DOHH2 (cell line): ENCODE measurements around the gene P3H2.

ENCODE experiments used
- EZH2phosphoT487 ChIP-seq: fragments of 200-600 bp; sonication (generic); IDR thresholded peaks from 2 replicates; pipeline ENCODE4 v1.6.1; 2017; ENCODE audit warnings: borderline replicate concordance, mild to moderate bottlenecking, antibody characterized with exemption, low read length, moderate library complexity, mixed read lengths
- TF ChIP-seq, protein P1 (sequence below): fragments of 200-600 bp; sonication (generic); IDR thresholded peaks from one replicate; pipeline ENCODE4 v1.5.1; 2014; ENCODE audit warnings: antibody characterized with exemption, mild to moderate bottlenecking, low read depth, low read length; ENCODE audit not compliant: poor library complexity, severe bottlenecking

GRCh38 chr3:189947068-189947467 lies 173.6 kb downstream of the P3H2 start:
- TF ChIP-seq, protein P1, sequence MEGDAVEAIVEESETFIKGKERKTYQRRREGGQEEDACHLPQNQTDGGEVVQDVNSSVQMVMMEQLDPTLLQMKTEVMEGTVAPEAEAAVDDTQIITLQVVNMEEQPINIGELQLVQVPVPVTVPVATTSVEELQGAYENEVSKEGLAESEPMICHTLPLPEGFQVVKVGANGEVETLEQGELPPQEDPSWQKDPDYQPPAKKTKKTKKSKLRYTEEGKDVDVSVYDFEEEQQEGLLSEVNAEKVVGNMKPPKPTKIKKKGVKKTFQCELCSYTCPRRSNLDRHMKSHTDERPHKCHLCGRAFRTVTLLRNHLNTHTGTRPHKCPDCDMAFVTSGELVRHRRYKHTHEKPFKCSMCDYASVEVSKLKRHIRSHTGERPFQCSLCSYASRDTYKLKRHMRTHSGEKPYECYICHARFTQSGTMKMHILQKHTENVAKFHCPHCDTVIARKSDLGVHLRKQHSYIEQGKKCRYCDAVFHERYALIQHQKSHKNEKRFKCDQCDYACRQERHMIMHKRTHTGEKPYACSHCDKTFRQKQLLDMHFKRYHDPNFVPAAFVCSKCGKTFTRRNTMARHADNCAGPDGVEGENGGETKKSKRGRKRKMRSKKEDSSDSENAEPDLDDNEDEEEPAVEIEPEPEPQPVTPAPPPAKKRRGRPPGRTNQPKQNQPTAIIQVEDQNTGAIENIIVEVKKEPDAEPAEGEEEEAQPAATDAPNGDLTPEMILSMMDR, result no peak
- TF ChIP-seq EZH2phosphoT487, result no peak
